ENCODE measurements around the gene CLEC11A. TPM values are rescaled to one million over a fixed set of nuclear protein-coding genes. Genes with fewer than 3 reads are reported as not detected.

The CLEC11A gene
- total and polyA plus RNA-seq, 2 of the 8 experiments (the other 6 are each of a cell fraction or from before 2014, with no cell fraction given) = 4.3 to 17.4 TPM

GRCh38 chr19:50686310-50687032 lies 36.7 kb upstream of the CLEC11A start (continued):
- TF ChIP-seq MAX (IDR thresholded peaks at IDR 0.05) = no peak
- no peak for TF ChIP-seq TAF7 (optimal IDR thresholded peaks at IDR 0.05; ENCODE audit: borderline replicate concordance, low read depth, low read length)
- TF ChIP-seq KDM1A (IDR thresholded peaks at IDR 0.05; ENCODE audit: borderline replicate concordance, low read length) = no peak
